Skeletal muscle cell (primary cell): ENCODE results near the gene OTULINL.

ENCODE experiments used
- DNase-seq: peaks from one replicate; pipeline ENCODE4 v3.0.0-alpha.2; 2010; ENCODE audit warnings: low read depth
- H3K4me3 ChIP-seq: 2 replicates; pipeline ENCODE4 v1.5.1; 2011; ENCODE audit warnings: low read depth, mild to moderate bottlenecking, control low read depth, low read length, moderate library complexity

OTULINL gene

DNA sequence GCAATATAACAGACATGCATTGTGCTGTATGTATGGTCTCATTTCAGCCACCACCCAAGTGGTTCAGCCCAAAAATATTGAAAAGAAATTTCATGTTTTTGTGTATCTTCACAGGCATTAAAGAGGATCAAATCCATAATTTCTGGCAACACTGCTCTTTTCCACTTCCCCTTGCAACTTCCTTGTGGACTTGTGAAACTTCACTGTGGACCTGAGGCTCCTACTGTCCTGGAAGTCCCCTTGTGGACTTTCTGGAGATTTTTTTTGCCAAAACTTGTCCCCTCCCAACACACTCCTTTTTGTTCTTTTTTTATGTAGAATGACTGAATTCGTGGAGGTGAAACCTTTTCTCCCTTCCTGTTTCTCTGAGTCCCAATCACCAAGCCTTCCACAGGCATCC lies 14.3 kb downstream of the OTULINL start:
- H3K4me3 ChIP-seq, result no peak overlapping the region
- DNase-seq, result no peak

DNA sequence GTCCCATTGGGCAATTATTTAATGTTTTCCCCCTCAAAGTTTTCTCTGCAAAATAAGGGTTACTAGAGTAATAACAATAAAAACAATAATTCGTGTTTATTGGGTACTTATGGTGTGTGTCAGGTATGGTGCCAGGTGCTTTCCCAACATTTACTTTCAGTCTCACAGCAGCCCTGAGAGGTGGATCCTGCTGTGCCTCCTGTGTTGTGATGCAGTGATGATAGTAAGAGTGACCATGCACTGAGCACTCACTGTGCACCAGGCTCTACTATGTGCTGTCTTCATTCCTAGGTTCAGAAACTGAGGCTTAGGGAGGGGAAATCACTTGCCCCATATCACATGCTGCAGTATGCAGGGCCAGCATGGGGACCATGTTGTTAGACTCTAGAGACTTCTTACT lies 15.5 kb downstream of the OTULINL start:
- no peak for DNase-seq
- H3K4me3 ChIP-seq, result no peak overlapping the region

- no peak overlapping the region for H3K4me3 ChIP-seq
- no peak for DNase-seq
Measured at GRCh38 chr5:14598225-14598624, 16.6 kb downstream of the OTULINL start.

GRCh38 chr5:14599476-14600127 lies 18.0 kb downstream of the OTULINL start:
- DNase-seq, result no peak
- H3K4me3 ChIP-seq, result no peak overlapping the region

DNA sequence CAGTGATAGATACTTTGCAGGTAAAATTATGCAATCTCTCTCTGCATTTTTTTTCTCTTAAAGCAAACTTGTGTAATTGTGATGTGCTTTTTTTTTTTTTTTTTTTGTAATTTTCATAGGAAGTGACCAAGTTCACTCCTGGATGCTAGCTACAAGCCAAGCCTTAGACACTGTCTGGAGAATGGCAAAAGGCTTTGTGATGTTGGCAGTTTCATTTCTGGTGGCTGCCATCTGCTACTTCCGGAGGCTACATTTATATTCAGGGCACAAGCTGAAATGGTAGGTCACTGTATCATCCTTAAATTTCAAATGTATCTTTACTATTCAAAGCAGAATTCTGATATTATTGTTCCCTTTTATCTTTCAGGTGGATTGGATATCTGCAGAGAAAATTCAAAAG lies 19.3 kb downstream of the OTULINL start:
- no peak for DNase-seq
- H3K4me3 ChIP-seq, result no peak overlapping the region

DNA sequence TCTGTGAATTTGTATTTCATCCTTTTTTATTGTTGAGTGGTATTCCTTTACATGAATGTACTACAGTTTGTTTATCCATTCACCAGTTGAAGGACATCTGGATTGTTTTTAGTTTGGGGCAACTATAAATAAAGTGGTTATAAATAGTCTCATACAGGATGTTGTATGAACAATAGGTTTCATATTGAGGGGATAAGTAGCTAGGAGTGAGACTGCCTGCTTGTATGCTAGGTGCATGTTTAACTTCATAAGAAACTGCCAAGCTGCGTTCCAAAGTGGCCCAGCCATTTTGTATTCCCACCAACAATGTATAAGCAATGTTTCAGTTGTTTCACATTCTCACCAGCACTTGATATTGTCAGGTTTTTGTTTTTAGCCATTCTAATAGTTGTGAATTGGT lies 21.5 kb downstream of the OTULINL start:
- no peak overlapping the region for H3K4me3 ChIP-seq
- DNase-seq, result no peak

DNA sequence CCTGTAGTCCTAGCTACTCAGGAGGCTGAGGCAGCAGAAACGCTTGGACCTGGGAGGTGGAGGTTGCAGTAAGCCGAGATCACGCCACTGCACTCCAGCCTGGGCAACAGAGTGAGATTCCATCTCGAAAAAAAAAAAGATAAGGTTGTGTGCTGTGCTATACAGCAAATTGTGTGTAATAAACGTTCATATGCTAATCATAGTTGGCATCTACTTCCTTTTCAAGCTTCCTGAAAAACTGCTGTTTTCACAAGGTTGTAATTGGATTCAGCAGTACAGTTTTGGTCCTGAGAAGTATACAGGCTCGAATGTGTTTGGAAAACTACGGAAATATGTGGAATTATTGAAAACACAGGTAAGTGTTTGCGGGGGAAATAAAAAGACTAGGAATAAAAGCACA lies 25.5 kb downstream of the OTULINL start:
- no peak overlapping the region for H3K4me3 ChIP-seq
- no peak for DNase-seq

- no peak overlapping the region for H3K4me3 ChIP-seq
- DNase-seq, result no peak
Measured at GRCh38 chr5:14608169-14608568, 26.6 kb downstream of the OTULINL start.

- no peak overlapping the region for H3K4me3 ChIP-seq
- DNase-seq, result no peak
Measured at GRCh38 chr5:14611737-14612136, 30.1 kb downstream of the OTULINL start.

- no peak overlapping the region for H3K4me3 ChIP-seq
- DNase-seq, result no peak
Measured at GRCh38 chr5:14614490-14614889, 32.9 kb downstream of the OTULINL start.

DNA sequence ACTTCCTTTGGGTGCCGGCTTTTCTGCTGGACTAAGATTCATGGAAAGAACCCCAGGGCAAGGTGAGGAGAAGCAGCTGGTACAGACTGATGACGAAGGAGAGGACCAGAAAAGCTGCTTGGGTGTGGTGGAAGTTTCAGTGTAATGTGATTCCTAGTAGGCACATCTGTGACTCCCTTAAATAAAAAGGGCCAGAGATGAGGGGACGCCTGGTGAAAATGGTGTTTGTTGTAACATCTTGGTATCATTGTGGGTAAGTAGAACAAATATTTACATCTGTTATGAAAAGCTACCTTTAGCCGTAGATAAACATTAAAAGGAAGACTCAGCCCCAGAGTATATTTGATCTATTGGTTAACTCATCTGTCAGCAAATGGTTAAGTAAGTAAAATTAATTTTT lies 33.8 kb downstream of the OTULINL start:
- no peak for DNase-seq
- no peak overlapping the region for H3K4me3 ChIP-seq

- H3K4me3 ChIP-seq, result no peak overlapping the region
- no peak for DNase-seq
Measured at GRCh38 chr5:14617441-14617840, 35.8 kb downstream of the OTULINL start.

DNA sequence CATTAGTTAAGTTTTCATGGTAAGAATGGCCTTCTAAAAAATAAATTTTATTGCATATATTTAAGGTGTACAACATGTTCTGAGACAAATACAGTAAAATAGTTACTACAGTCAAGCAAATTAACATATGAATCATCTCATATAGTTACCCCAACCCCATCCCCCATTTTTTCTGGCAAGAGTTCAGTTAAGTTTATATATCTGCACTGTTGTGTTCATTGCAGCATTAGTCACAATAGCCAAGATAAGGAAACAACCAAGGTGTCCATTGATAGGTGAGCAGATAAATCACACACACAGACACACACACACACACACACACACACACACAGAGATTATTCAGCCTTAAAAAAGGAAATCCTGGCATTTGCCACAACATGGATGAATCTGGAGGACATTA lies 45.7 kb downstream of the OTULINL start:
- no peak for DNase-seq
- no peak overlapping the region for H3K4me3 ChIP-seq

DNA sequence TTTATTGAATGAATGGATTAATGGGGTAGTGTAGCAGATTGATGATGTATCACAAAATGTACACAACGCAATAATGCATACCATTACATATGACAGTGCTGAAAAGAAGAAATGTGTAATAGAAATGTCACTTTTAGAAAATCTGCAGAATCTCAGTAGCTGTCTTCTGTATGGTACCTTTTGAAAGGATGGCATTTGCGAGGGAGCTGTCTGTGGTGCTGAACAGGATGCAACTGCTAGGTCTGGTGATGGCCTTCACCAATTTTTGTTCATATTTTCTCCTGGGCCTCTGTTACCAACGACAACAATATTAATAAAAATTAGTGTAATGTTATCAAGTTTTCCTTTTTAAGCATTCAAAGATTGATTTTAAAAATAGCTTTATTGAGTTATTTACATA lies 46.8 kb downstream of the OTULINL start:
- peak; percentile 9 for DNase-seq
- H3K4me3 ChIP-seq, result no peak overlapping the region

GRCh38 chr5:14630671-14631070 lies 49.1 kb downstream of the OTULINL start:
- no peak overlapping the region for H3K4me3 ChIP-seq
- DNase-seq, result no peak

GRCh38 chr5:14635656-14636055 lies 54.1 kb downstream of the OTULINL start:
- H3K4me3 ChIP-seq, result no peak overlapping the region
- no peak for DNase-seq

DNA sequence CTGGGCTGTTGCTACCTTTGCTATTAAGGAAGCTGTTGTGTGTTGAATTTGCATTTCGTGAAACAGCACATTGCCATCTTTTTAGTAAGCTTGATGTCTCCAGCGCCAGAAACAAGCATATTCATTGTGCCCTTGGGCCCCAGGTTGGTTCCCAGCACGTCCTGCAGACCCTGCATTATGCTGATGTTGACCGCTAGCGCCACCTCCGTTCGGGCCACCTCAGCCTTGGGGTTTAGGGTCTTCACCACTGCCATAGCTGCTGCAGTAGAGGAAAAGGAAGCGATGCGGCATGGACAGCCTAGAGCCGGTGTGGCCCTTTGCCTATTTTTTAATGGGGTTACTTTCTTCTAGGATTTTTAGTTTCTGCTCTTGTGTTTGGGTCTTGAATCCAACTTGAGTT lies 59.2 kb downstream of the OTULINL start:
- H3K4me3 ChIP-seq, result no peak overlapping the region
- DNase-seq, result no peak

- no peak overlapping the region for H3K4me3 ChIP-seq
- DNase-seq, result no peak
Measured at GRCh38 chr5:14644623-14645237, 63.1 kb downstream of the OTULINL start.

DNA sequence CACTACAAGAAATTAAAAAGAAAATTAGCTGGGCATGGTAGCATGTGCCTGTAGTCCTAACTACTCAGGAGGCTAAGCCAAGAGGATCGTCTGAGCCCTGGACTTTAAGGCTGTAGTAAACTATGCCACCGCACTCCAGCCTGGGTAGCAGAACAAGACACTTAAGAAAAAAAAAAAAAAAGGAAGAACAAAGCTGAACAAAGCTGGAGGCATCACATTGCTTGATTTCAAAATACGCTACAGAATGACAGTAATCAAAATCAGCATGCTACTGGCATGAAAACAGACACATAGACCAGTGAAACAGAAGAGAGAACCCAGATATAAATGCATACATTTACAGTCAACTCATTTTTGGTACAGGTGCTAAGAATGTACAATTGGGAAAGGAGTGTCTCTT lies 68.5 kb downstream of the OTULINL start:
- no peak for DNase-seq
- H3K4me3 ChIP-seq, result no peak overlapping the region

- H3K4me3 ChIP-seq, result no peak overlapping the region
- DNase-seq, result no peak
Measured at GRCh38 chr5:14655146-14655741, 73.7 kb downstream of the OTULINL start.

DNA sequence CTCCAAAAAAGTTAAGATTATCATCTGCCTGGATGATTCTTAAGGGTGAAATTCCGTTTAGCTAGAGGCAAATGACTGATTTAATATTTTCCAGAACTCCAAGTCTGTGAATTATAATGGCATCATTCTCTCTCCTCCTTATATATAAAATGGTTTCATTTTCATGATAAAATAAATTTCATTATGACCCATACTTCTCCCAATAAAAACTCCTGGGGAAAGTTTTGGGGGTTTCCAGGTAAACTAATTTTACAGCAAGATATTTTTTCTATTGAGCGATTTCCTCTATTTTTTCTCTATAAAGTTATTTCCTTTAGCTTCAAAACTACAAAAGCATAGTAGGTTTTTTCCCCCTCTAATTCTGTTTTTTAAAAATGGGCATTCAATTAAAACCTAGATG lies 75.3 kb downstream of the OTULINL start:
- H3K4me3 ChIP-seq, result no peak overlapping the region
- no peak for DNase-seq
